ENCODE measurements around the gene C17orf113.

DNA sequence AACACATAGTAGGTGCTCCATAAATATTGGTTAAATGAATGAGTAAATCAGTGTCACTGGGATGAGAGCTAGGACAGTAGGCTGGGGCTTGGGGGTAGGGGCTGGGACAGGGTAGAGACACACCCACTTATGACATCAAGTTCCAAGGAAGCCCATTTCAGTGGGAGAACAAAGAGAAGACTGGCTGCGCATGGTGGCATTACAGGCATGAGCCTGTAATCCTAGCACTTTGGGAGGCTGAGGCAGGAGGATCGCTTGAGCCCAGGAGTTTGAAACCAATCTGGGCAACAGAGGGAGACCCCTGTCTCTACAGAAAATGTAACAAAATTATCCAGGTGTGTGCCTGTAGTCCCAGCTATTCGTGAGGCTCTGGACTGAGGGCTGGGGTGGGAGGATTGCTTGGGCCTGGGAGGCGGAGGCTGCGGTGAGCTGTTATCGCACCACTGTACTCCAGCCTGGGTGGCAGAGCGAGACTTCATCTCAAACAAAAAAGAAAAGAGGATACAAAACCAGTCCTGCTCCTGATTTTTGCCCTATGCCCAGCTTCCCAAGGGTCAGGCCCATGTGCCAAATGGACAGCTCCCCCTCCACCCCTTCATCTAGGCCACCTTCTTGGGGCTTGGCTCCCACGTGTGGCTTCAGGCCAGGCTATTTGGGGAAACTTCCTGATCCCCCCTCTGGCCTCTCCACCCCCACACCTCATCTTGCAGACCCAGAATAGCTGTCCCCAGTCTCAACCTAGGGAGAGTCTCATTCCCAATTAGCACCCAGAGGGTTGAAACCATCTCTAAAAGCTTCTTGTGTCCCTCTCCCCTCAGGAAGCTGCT, 40.8 kb upstream of the C17orf113 start:
- no peak for TF ChIP-seq EZH2 (IDR thresholded peaks at IDR 0.05; ENCODE audit: borderline replicate concordance, low read length)
- TF ChIP-seq, protein P1, sequence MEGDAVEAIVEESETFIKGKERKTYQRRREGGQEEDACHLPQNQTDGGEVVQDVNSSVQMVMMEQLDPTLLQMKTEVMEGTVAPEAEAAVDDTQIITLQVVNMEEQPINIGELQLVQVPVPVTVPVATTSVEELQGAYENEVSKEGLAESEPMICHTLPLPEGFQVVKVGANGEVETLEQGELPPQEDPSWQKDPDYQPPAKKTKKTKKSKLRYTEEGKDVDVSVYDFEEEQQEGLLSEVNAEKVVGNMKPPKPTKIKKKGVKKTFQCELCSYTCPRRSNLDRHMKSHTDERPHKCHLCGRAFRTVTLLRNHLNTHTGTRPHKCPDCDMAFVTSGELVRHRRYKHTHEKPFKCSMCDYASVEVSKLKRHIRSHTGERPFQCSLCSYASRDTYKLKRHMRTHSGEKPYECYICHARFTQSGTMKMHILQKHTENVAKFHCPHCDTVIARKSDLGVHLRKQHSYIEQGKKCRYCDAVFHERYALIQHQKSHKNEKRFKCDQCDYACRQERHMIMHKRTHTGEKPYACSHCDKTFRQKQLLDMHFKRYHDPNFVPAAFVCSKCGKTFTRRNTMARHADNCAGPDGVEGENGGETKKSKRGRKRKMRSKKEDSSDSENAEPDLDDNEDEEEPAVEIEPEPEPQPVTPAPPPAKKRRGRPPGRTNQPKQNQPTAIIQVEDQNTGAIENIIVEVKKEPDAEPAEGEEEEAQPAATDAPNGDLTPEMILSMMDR (conservative IDR thresholded peaks at IDR 0.05 in 1 of 2, IDR thresholded peaks at IDR 0.05 in 1 of 2; ENCODE audit: extremely low read depth in 1 of 2, insufficient read depth in 1 of 2, low read depth in 1 of 2, low read length in 2 of 2), result no peak
